ENCODE measurements around the gene PMEL.
"Not testable (repeated sequence)": the region's sequence is repeated elsewhere in the genome, so short reads cannot be mapped to it uniquely, and the experiment has no call there.

PMEL gene

DNA sequence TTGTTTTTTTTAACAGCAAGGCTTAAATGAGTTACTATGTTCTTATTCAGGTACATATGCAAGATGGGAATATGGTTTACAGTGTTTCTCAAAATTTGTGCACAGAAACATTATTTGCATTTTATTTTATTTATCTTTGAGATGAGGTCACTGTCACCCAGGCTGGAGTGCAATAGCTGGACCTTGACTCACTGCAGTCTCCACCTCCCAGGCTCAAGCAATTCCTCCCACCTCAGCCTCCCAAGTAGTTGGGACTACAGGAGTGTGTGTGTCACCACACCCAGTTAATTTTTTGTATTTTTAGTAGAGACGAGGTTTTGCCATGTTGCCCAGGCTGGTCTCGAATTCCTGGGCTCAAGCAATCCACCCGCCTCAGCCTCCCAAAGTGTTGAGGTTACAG lies 46.8 kb downstream of the PMEL start:
- DNase-seq: not testable (repeated sequence)

- DNase-seq: no peak
These were observed 50.4 kb downstream of the PMEL start for GRCh38 chr12:55915482-55915859.

- DNase-seq: no peak
These were observed 52.9 kb downstream of the PMEL start for GRCh38 chr12:55912908-55913307.

- no peak for DNase-seq
These were observed 56.3 kb downstream of the PMEL start for GRCh38 chr12:55909513-55909884.

DNA sequence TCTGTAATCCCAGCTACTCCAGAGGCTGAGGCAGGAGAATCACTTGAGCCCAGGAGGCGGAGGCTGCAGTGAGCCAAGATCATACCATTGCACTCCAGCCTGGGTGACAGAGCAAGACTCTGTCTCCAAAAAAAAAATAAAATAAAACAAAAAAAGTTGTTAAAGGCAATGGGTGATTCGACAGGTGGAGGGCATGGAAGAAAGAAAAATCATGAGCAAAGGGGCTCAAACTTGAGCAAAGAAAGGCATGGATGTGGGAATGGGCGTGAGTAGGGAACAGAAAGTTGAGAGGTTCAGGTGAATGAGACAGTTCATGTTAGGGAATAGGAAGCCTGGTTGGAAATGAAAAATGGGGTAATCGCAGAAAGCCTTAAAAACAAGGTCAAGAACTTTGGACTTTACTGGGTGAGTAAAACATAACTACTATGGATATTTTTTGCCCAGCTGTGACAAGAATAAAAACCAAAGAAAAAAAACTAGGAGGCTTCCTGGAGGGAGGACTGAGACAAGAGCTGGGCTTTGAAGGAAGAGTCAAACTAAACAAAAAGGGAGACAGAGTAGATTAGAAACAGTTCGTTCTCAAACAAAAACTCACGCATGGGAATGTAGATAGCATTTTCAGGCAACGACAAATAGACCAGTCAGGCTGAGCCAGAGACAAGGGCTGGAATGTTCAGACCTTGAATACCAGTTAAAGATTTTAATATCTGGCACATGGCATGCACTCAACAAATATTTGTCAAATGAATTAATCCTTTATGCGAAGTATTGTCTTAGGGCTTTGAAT lies 56.9 kb downstream of the PMEL start:
- DNase-seq: no peak

GRCh38 chr12:55906056-55906455 lies 59.8 kb downstream of the PMEL start:
- DNase-seq: no peak
